ENCODE data around the gene WNT9B. TPM values are rescaled to one million over a fixed set of nuclear protein-coding genes. Genes with fewer than 3 reads are reported as not detected.
A peak's percentile ranks its signal among the peaks of the same experiment; 100 is the strongest.

WNT9B gene
- total RNA-seq, 1 donor, result 0.36 TPM

GRCh38 chr17:46813920-46814319 is 37.5 kb upstream of the WNT9B start:
- Histone ChIP-seq H3K79me2 (ENCODE audit: insufficient read depth, low read length) (no peaks in the 10 kb centered on the region), H3K27ac (ENCODE audit: low read depth, low read length) (no peak overlapping the region), H3K36me3 (ENCODE audit: insufficient read depth, low read length) (no peaks in the 10 kb centered on the region), H3K4me2 (ENCODE audit: insufficient read depth, low read length) (no peak overlapping the region), H3K4me1 (ENCODE audit: insufficient read depth, low read length) (peaks cover 8% of the 10 kb centered on the region), H3K4me3 (ENCODE audit: insufficient read depth, low read length) (no peak overlapping the region), H4K20me1 (ENCODE audit: insufficient read depth, low read length) (no peaks in the 10 kb centered on the region), H3K27me3 (ENCODE audit: insufficient read depth, low read length) (peaks cover 42% of the 10 kb centered on the region), H2AFZ (ENCODE audit: low read length) (no peak overlapping the region), H3K9me3 (ENCODE audit: low read depth, low read length) (no peaks in the 10 kb centered on the region)
- no peak for TF ChIP-seq CTCF (IDR thresholded peaks at IDR 0.05; ENCODE audit: extremely low read depth, low read depth, low read length)
- peak; percentile 10 for DNase-seq (ENCODE audit: insufficient read length, low spot score, missing footprints)

GRCh38 chr17:46814446-46814845 is 36.9 kb upstream of the WNT9B start:
- peak; percentile 18 for DNase-seq (ENCODE audit: insufficient read length, low spot score, missing footprints)
- no peaks in the 10 kb centered on the region for H3K36me3 ChIP-seq (ENCODE audit: insufficient read depth, low read length)
- H3K27ac ChIP-seq (ENCODE audit: low read depth, low read length), result no peak overlapping the region
- no peak for TF ChIP-seq CTCF (IDR thresholded peaks at IDR 0.05; ENCODE audit: extremely low read depth, low read depth, low read length)
- H2AFZ ChIP-seq (ENCODE audit: low read length), result no peak overlapping the region
- H3K79me2 ChIP-seq (ENCODE audit: insufficient read depth, low read length), result no peaks in the 10 kb centered on the region
- H3K27me3 ChIP-seq (ENCODE audit: insufficient read depth, low read length), result peaks cover 47% of the 10 kb centered on the region
- no peaks in the 10 kb centered on the region for H4K20me1 ChIP-seq (ENCODE audit: insufficient read depth, low read length)
- peaks cover 10% of the 10 kb centered on the region for H3K4me1 ChIP-seq (ENCODE audit: insufficient read depth, low read length)
- H3K9me3 ChIP-seq (ENCODE audit: low read depth, low read length), result no peaks in the 10 kb centered on the region
- no peak overlapping the region for H3K4me2 ChIP-seq (ENCODE audit: insufficient read depth, low read length)
- no peak overlapping the region for H3K4me3 ChIP-seq (ENCODE audit: insufficient read depth, low read length)

- no peak for TF ChIP-seq CTCF (IDR thresholded peaks at IDR 0.05; ENCODE audit: extremely low read depth, low read depth, low read length)
- no peak overlapping the region for H3K4me3 ChIP-seq (ENCODE audit: insufficient read depth, low read length)
- peaks cover 60% of the 10 kb centered on the region for H3K27me3 ChIP-seq (ENCODE audit: insufficient read depth, low read length)
- H3K36me3 ChIP-seq (ENCODE audit: insufficient read depth, low read length), result no peaks in the 10 kb centered on the region
- no peak overlapping the region for H2AFZ ChIP-seq (ENCODE audit: low read length)
- H3K9me3 ChIP-seq (ENCODE audit: low read depth, low read length), result no peaks in the 10 kb centered on the region
- no peak overlapping the region for H3K4me2 ChIP-seq (ENCODE audit: insufficient read depth, low read length)
- no peaks in the 10 kb centered on the region for H3K79me2 ChIP-seq (ENCODE audit: insufficient read depth, low read length)
- H3K27ac ChIP-seq (ENCODE audit: low read depth, low read length), result no peak overlapping the region
- H4K20me1 ChIP-seq (ENCODE audit: insufficient read depth, low read length), result no peaks in the 10 kb centered on the region
- peak; percentile 87 for DNase-seq (ENCODE audit: insufficient read length, low spot score, missing footprints)
- peaks cover 10% of the 10 kb centered on the region for H3K4me1 ChIP-seq (ENCODE audit: insufficient read depth, low read length)
Observed at GRCh38 chr17:46815474-46816353, 35.7 kb upstream of the WNT9B start.

GRCh38 chr17:46817151-46817900 is 34.1 kb upstream of the WNT9B start:
- Histone ChIP-seq H4K20me1 (ENCODE audit: insufficient read depth, low read length) (no peaks in the 10 kb centered on the region), H3K4me3 (ENCODE audit: insufficient read depth, low read length) (no peak overlapping the region), H3K79me2 (ENCODE audit: insufficient read depth, low read length) (no peaks in the 10 kb centered on the region), H3K27ac (ENCODE audit: low read depth, low read length) (no peak overlapping the region), H3K4me1 (ENCODE audit: insufficient read depth, low read length) (peaks cover 9% of the 10 kb centered on the region), H2AFZ (ENCODE audit: low read length) (no peak overlapping the region), H3K36me3 (ENCODE audit: insufficient read depth, low read length) (no peaks in the 10 kb centered on the region), H3K27me3 (ENCODE audit: insufficient read depth, low read length) (peaks cover 76% of the 10 kb centered on the region), H3K9me3 (ENCODE audit: low read depth, low read length) (no peaks in the 10 kb centered on the region), H3K4me2 (ENCODE audit: insufficient read depth, low read length) (no peak overlapping the region)
- peak; percentile 63 for DNase-seq (ENCODE audit: insufficient read length, low spot score, missing footprints)
- no peak for TF ChIP-seq CTCF (IDR thresholded peaks at IDR 0.05; ENCODE audit: extremely low read depth, low read depth, low read length)

Data from osteoblast (primary cell).